Loucy (cell line): ENCODE results near the gene KCNQ4.

ENCODE experiments used
- H2AFZ ChIP-seq: fragments of 200-600 bp; sonication (generic); 2 replicates; pipeline ENCODE4 v1.6.0; 2016; ENCODE audit warnings: antibody characterized with exemption, mild to moderate bottlenecking, low read length, moderate library complexity
- H3F3A ChIP-seq: fragments of 200-600 bp; 2 replicates; pipeline ENCODE4 v1.6.0; 2016; ENCODE audit warnings: antibody characterized with exemption, low read depth, mild to moderate bottlenecking
- H3K27me3 ChIP-seq: fragments of 200-600 bp; sonication (generic); 2 replicates; pipeline ENCODE4 v1.6.1; 2014; ENCODE audit warnings: low read length, mild to moderate bottlenecking; ENCODE audit not compliant: insufficient read depth, poor library complexity, severe bottlenecking
- H3K36me3 ChIP-seq: fragments of 200-600 bp; sonication (generic); 2 replicates; pipeline ENCODE4 v1.6.1; 2016; ENCODE audit warnings: low read length; ENCODE audit not compliant: insufficient read depth
- H3K4me1 ChIP-seq: fragments of 200-600 bp; sonication (generic); 2 replicates; pipeline ENCODE4 v1.5.1; 2014; ENCODE audit warnings: low read length, mild to moderate bottlenecking; ENCODE audit not compliant: insufficient read depth, poor library complexity, severe bottlenecking
- H3K4me2 ChIP-seq: fragments of 200-600 bp; sonication (generic); 2 replicates; pipeline ENCODE4 v1.6.0; 2014; ENCODE audit warnings: antibody characterized with exemption, low read length, low read depth, mild to moderate bottlenecking; ENCODE audit not compliant: poor library complexity, severe bottlenecking
- H3K4me3 ChIP-seq: fragments of 200-600 bp; sonication (generic); 2 replicates; pipeline ENCODE4 v1.5.1; 2014; ENCODE audit warnings: low read length, mild to moderate bottlenecking, mixed read lengths; ENCODE audit not compliant: poor library complexity, severe bottlenecking
- H3K79me2 ChIP-seq: fragments of 200-600 bp; sonication (generic); 2 replicates; pipeline ENCODE4 v1.6.1; 2014; ENCODE audit warnings: low read length; ENCODE audit not compliant: insufficient read depth
- H3K9ac ChIP-seq: fragments of 200-600 bp; sonication (generic); 2 replicates; pipeline ENCODE4 v1.6.0; 2014; ENCODE audit warnings: mild to moderate bottlenecking, low read depth, low read length, moderate library complexity; ENCODE audit not compliant: poor library complexity, severe bottlenecking
- H3K9me2 ChIP-seq: fragments of 200-600 bp; sonication (generic); replicated peaks from 2 replicates; pipeline ENCODE4 v1.6.1; 2016; ENCODE audit warnings: low read depth, low read length, mixed read lengths
- H3K9me3 ChIP-seq: fragments of 200-600 bp; sonication (generic); 2 replicates; pipeline ENCODE4 v1.6.1; 2014; ENCODE audit warnings: mild to moderate bottlenecking, antibody characterized with exemption, low read length, low read depth; ENCODE audit not compliant: insufficient read depth
- H4K20me1 ChIP-seq: fragments of 200-600 bp; sonication (generic); 2 replicates; pipeline ENCODE4 v1.6.0; 2014; ENCODE audit warnings: antibody characterized with exemption, low read length, mild to moderate bottlenecking; ENCODE audit not compliant: insufficient read depth, poor library complexity, severe bottlenecking
- CTCF ChIP-seq: fragments of 200-600 bp; sonication (generic); conservative IDR thresholded peaks from 2 replicates; pipeline ENCODE4 v1.5.1; 2014; ENCODE audit warnings: mild to moderate bottlenecking, antibody characterized with exemption, low read length
- EZH2phosphoT487 ChIP-seq: fragments of 200-600 bp; IDR thresholded peaks from 2 replicates; pipeline ENCODE4 v1.6.1; 2018; ENCODE audit warnings: antibody characterized with exemption, mild to moderate bottlenecking, moderate library complexity, borderline replicate concordance

The KCNQ4 gene

GRCh38 chr1:40758578-40759343, 24.8 kb upstream of the KCNQ4 start:
- no peaks in the 10 kb centered on the region for H3K9me2 ChIP-seq
- H3K9me3 ChIP-seq, result no peaks in the 10 kb centered on the region
- H3K4me1 ChIP-seq, result peaks cover 6% of the 10 kb centered on the region
- no peaks in the 10 kb centered on the region for H3K79me2 ChIP-seq
- no peak for TF ChIP-seq EZH2phosphoT487
- TF ChIP-seq CTCF, result no peak
- no peak overlapping the region for H2AFZ ChIP-seq
- H3F3A ChIP-seq, result no peaks in the 10 kb centered on the region
- H3K4me3 ChIP-seq, result no peak overlapping the region
- H3K36me3 ChIP-seq, result peaks cover 93% of the 10 kb centered on the region; the same call in 1 of the 2 replicates
- H4K20me1 ChIP-seq, result no peaks in the 10 kb centered on the region
- H3K9ac ChIP-seq, result no peak overlapping the region
- no peaks in the 10 kb centered on the region for H3K27me3 ChIP-seq
- no peak overlapping the region for H3K4me2 ChIP-seq

- H3K4me1 ChIP-seq, result peaks cover 18% of the 10 kb centered on the region
- no peaks in the 10 kb centered on the region for H3K9me3 ChIP-seq
- no peaks in the 10 kb centered on the region for H3K9me2 ChIP-seq
- no peaks in the 10 kb centered on the region for H3K27me3 ChIP-seq
- no peak overlapping the region for H3K4me3 ChIP-seq
- no peaks in the 10 kb centered on the region for H4K20me1 ChIP-seq
- no peak overlapping the region for H3K4me2 ChIP-seq
- H2AFZ ChIP-seq, result no peak overlapping the region
- H3K9ac ChIP-seq, result no peak overlapping the region
- peaks cover 93% of the 10 kb centered on the region; the same call in 1 of the 2 replicates for H3K36me3 ChIP-seq
- no peaks in the 10 kb centered on the region for H3K79me2 ChIP-seq
- no peaks in the 10 kb centered on the region for H3F3A ChIP-seq
- TF ChIP-seq EZH2phosphoT487 (no peak), CTCF (no peak)
Measured at GRCh38 chr1:40760984-40761383, 22.6 kb upstream of the KCNQ4 start.

GRCh38 chr1:40762144-40762923, 21.3 kb upstream of the KCNQ4 start:
- no peaks in the 10 kb centered on the region for H4K20me1 ChIP-seq
- no peak overlapping the region for H3K9ac ChIP-seq
- H3K9me2 ChIP-seq, result no peaks in the 10 kb centered on the region
- H3K4me2 ChIP-seq, result no peak overlapping the region
- no peaks in the 10 kb centered on the region for H3K79me2 ChIP-seq
- H3K9me3 ChIP-seq, result no peaks in the 10 kb centered on the region
- H3K4me3 ChIP-seq, result no peak overlapping the region
- peaks cover 93% of the 10 kb centered on the region; the same call in 1 of the 2 replicates for H3K36me3 ChIP-seq
- H2AFZ ChIP-seq, result no peak overlapping the region
- TF ChIP-seq EZH2phosphoT487 (no peak), CTCF (no peak)
- H3K27me3 ChIP-seq, result no peaks in the 10 kb centered on the region
- H3K4me1 ChIP-seq, result peaks cover 18% of the 10 kb centered on the region
- H3F3A ChIP-seq, result no peaks in the 10 kb centered on the region
